ENCODE data around the gene BEST3.
"Not testable (repeated sequence)": the region's sequence is repeated elsewhere in the genome, so short reads cannot be mapped to it uniquely, and the experiment has no call there.

The BEST3 gene

GRCh38 chr12:69688021-69688420, 11.1 kb downstream of the BEST3 start:
- no peak for DNase-seq (ENCODE audit: low spot score)

- no peak for DNase-seq (ENCODE audit: low spot score)
These were observed 11.7 kb downstream of the BEST3 start for GRCh38 chr12:69687390-69687789.

GRCh38 chr12:69686731-69687130, 12.4 kb downstream of the BEST3 start:
- DNase-seq (ENCODE audit: low spot score): no peak

- DNase-seq (ENCODE audit: low spot score): no peak
These were observed 13.3 kb downstream of the BEST3 start for GRCh38 chr12:69685810-69686209.

- DNase-seq (ENCODE audit: low spot score): no peak
These were observed 14.6 kb downstream of the BEST3 start for GRCh38 chr12:69684466-69684865.

- no peak for DNase-seq (ENCODE audit: low spot score)
These were observed 16.9 kb downstream of the BEST3 start for GRCh38 chr12:69682110-69682755.

- no peak for DNase-seq (ENCODE audit: low spot score)
These were observed 20.0 kb downstream of the BEST3 start for GRCh38 chr12:69679119-69679518.

- DNase-seq (ENCODE audit: low spot score): no peak
These were observed 22.7 kb downstream of the BEST3 start for GRCh38 chr12:69676257-69677012.

GRCh38 chr12:69672195-69672594, 26.9 kb downstream of the BEST3 start:
- DNase-seq (ENCODE audit: low spot score): no peak

- DNase-seq (ENCODE audit: low spot score): no peak
These were observed 27.5 kb downstream of the BEST3 start for GRCh38 chr12:69671597-69671996.

GRCh38 chr12:69666798-69667197, 32.3 kb downstream of the BEST3 start:
- DNase-seq (ENCODE audit: low spot score): no peak

GRCh38 chr12:69664930-69665377, 34.1 kb downstream of the BEST3 start:
- DNase-seq (ENCODE audit: low spot score): not testable (repeated sequence)

- DNase-seq (ENCODE audit: low spot score): no peak
These were observed 35.4 kb downstream of the BEST3 start for GRCh38 chr12:69663726-69664125.

GRCh38 chr12:69662764-69663163, 36.3 kb downstream of the BEST3 start:
- DNase-seq (ENCODE audit: low spot score): no peak

GRCh38 chr12:69661386-69661785, 37.7 kb downstream of the BEST3 start:
- no peak for DNase-seq (ENCODE audit: low spot score)

- no peak for DNase-seq (ENCODE audit: low spot score)
These were observed 38.8 kb downstream of the BEST3 start for GRCh38 chr12:69660164-69660863.

- no peak for DNase-seq (ENCODE audit: low spot score)
These were observed 40.9 kb downstream of the BEST3 start for GRCh38 chr12:69658203-69658602.

- no peak for DNase-seq (ENCODE audit: low spot score)
These were observed 41.5 kb downstream of the BEST3 start for GRCh38 chr12:69657376-69658137.

- DNase-seq (ENCODE audit: low spot score): no peak
These were observed 43.3 kb downstream of the BEST3 start for GRCh38 chr12:69655616-69656340.

GRCh38 chr12:69653703-69654102, 45.4 kb downstream of the BEST3 start:
- DNase-seq (ENCODE audit: low spot score): no peak

GRCh38 chr12:69651922-69652321, 47.2 kb downstream of the BEST3 start:
- DNase-seq (ENCODE audit: low spot score): no peak

- DNase-seq (ENCODE audit: low spot score): no peak
These were observed 49.6 kb downstream of the BEST3 start for GRCh38 chr12:69649529-69649928.
